ENCODE measurements around the gene HTR5A. TPM values are rescaled to one million over a fixed set of nuclear protein-coding genes. Genes with fewer than 3 reads are reported as not detected.

The HTR5A gene
- total and polyA plus RNA-seq, 2 donors (not counting 1 experiment from before 2014, with no cell fraction given) = not detected

- H3K27me3 ChIP-seq (replicated peaks in 1 of 4; ENCODE audit: control extremely low read depth in 1 of 4, control insufficient read depth in 3 of 4, insufficient read depth in 4 of 4, low read length in 3 of 4) = no peaks in the 10 kb centered on the region
- WGBS (ENCODE audit: insufficient coverage) = no CpG with 5 or more reads among the region's 5 CpGs
- no peaks in the 10 kb centered on the region for H3K9me3 ChIP-seq (ENCODE audit: control extremely low read depth in 1 of 3, control insufficient read depth in 2 of 3, insufficient read depth in 1 of 3, low read length in 2 of 3)
- CTCF ChIA-PET = no interaction called here
- no peaks in the 10 kb centered on the region for H3K4me1 Mint-ChIP-seq
- H3K27ac ChIP-seq (ENCODE audit: low read length in 2 of 2) = no peak overlapping the region
- no peaks in the 10 kb centered on the region for H3K9me3 Mint-ChIP-seq (ENCODE audit: insufficient read depth)
- no peak overlapping the region for H3K4me3 ChIP-seq (ENCODE audit: control extremely low read depth in 1 of 5, extremely low read depth in 1 of 5, insufficient read depth in 1 of 5, low read depth in 2 of 5, low read length in 4 of 5)
- no peaks in the 10 kb centered on the region for H3K36me3 ChIP-seq (replicated peaks in 1 of 2; ENCODE audit: control extremely low read depth in 1 of 2, control insufficient read depth in 1 of 2, extremely low read depth in 1 of 2, insufficient read depth in 2 of 2, low read length in 1 of 2)
- H3K9ac ChIP-seq (ENCODE audit: low read length) = no peak overlapping the region
- POLR2A ChIA-PET = no interaction called here
- H3K79me2 ChIP-seq (ENCODE audit: control insufficient read depth, insufficient read depth, low read length) = no peaks in the 10 kb centered on the region
- H3K4me2 ChIP-seq (replicated peaks; ENCODE audit: low read depth, low read length, poor library complexity, severe bottlenecking) = no peak overlapping the region
- H3K4me3 Mint-ChIP-seq = no peak overlapping the region
- H3K27me3 Mint-ChIP-seq = peaks cover 33% of the 10 kb centered on the region
- H3K27ac Mint-ChIP-seq = no peak overlapping the region
- TF ChIP-seq CTCF (IDR thresholded peaks at IDR 0.05) (no peak), EZH2 (IDR thresholded peaks at IDR 0.05; ENCODE audit: borderline replicate concordance, insufficient read depth, low read depth, low read length, poor library complexity, severe bottlenecking) (no peak)
- DNase-seq (no peak), ATAC-seq (ENCODE audit: low read depth) (no peak)
- H4K20me1 ChIP-seq (ENCODE audit: control insufficient read depth, insufficient read depth, low read length, poor library complexity, severe bottlenecking) = no peaks in the 10 kb centered on the region
- intact Hi-C loops (cut with micrococcal nuclease) = no loop called here
- no peaks in the 10 kb centered on the region for H3K4me1 ChIP-seq (ENCODE audit: control insufficient read depth in 2 of 2, insufficient read depth in 2 of 2, low read length in 2 of 2)
- H2AFZ ChIP-seq (ENCODE audit: insufficient read depth, low read depth, low read length, poor library complexity, severe bottlenecking) = no peak overlapping the region
Measured at GRCh38 chr7:155084969-155085368, 14.8 kb downstream of the HTR5A start.

- DNase-seq = no peak
- Histone ChIP-seq H3K79me2 (ENCODE audit: control insufficient read depth, insufficient read depth, low read length) (no peaks in the 10 kb centered on the region), H3K27ac (ENCODE audit: low read length in 2 of 2) (no peak overlapping the region), H4K20me1 (ENCODE audit: control insufficient read depth, insufficient read depth, low read length, poor library complexity, severe bottlenecking) (no peaks in the 10 kb centered on the region), H3K9ac (ENCODE audit: low read length) (no peak overlapping the region), H3K4me1 (ENCODE audit: control insufficient read depth in 2 of 2, insufficient read depth in 2 of 2, low read length in 2 of 2) (no peaks in the 10 kb centered on the region), H2AFZ (ENCODE audit: insufficient read depth, low read depth, low read length, poor library complexity, severe bottlenecking) (no peak overlapping the region), H3K4me3 (ENCODE audit: control extremely low read depth in 1 of 5, extremely low read depth in 1 of 5, insufficient read depth in 1 of 5, low read depth in 2 of 5, low read length in 4 of 5) (no peak overlapping the region), H3K4me2 (replicated peaks; ENCODE audit: low read depth, low read length, poor library complexity, severe bottlenecking) (no peak overlapping the region), H3K36me3 (replicated peaks in 1 of 2; ENCODE audit: control extremely low read depth in 1 of 2, control insufficient read depth in 1 of 2, extremely low read depth in 1 of 2, insufficient read depth in 2 of 2, low read length in 1 of 2) (no peaks in the 10 kb centered on the region), H3K27me3 (replicated peaks in 1 of 4; ENCODE audit: control extremely low read depth in 1 of 4, control insufficient read depth in 3 of 4, insufficient read depth in 4 of 4, low read length in 3 of 4) (peaks cover 0 to 3% (median 0%) of the 10 kb centered on the region in 4 experiments), H3K9me3 (ENCODE audit: control extremely low read depth in 1 of 3, control insufficient read depth in 2 of 3, insufficient read depth in 1 of 3, low read length in 2 of 3) (no peaks in the 10 kb centered on the region)
- POLR2A ChIA-PET = no interaction called here
- intact Hi-C loops (cut with micrococcal nuclease) = no loop called here
- no peak for ATAC-seq (ENCODE audit: low read depth)
- H3K9me3 Mint-ChIP-seq (ENCODE audit: insufficient read depth) = no peaks in the 10 kb centered on the region
- CTCF ChIA-PET = no interaction called here
- no peaks in the 10 kb centered on the region for H3K4me1 Mint-ChIP-seq
- TF ChIP-seq EZH2 (IDR thresholded peaks at IDR 0.05; ENCODE audit: borderline replicate concordance, insufficient read depth, low read depth, low read length, poor library complexity, severe bottlenecking) (no peak), CTCF (IDR thresholded peaks at IDR 0.05) (no peak)
- 65% methylated on average over 2 of the region's 4 CpGs for WGBS (ENCODE audit: insufficient coverage)
- no peak overlapping the region for H3K27ac Mint-ChIP-seq
- peaks cover 19% of the 10 kb centered on the region for H3K27me3 Mint-ChIP-seq
- no peak overlapping the region for H3K4me3 Mint-ChIP-seq
Measured at GRCh38 chr7:155090684-155091083, 20.6 kb downstream of the HTR5A start.
